IPS-NIHi7 (cell line): ENCODE results near the gene S100A5.
"Not testable (repeated sequence)": the region's sequence is repeated elsewhere in the genome, so short reads cannot be mapped to it uniquely, and the experiment has no call there.

Experiments used
- DNase-seq: peaks from one replicate; pipeline ENCODE4 v3.0.0; 2012; ENCODE audit warnings: mixed read lengths; ENCODE audit errors: extremely low spot score

Gene S100A5

DNA sequence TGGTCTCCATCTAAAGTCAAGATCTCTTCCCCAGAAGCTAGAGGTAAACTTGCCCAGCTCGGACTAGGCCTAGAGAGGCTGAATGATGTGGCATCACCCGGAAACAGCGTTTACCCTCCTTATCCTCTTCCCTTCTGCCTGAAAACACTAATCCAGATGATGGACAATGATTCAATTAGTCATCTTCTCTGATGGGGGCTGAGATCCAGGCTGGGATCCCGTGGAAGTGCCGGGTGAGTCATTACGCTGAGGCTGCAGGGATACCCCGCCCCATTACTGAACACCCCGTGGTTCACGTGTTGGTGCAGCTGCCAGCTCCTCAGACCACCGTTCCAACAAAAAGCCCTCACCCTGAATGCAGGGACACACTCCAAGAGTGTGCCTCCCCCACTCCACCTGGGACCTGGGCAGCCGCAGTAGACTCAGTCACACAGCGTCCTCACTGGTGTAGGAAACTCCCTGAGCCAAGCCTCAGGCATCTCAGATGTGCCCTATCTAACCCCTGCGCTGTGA lies 7.0 kb downstream of the S100A5 start:
- DNase-seq: peak; percentile 19

DNA sequence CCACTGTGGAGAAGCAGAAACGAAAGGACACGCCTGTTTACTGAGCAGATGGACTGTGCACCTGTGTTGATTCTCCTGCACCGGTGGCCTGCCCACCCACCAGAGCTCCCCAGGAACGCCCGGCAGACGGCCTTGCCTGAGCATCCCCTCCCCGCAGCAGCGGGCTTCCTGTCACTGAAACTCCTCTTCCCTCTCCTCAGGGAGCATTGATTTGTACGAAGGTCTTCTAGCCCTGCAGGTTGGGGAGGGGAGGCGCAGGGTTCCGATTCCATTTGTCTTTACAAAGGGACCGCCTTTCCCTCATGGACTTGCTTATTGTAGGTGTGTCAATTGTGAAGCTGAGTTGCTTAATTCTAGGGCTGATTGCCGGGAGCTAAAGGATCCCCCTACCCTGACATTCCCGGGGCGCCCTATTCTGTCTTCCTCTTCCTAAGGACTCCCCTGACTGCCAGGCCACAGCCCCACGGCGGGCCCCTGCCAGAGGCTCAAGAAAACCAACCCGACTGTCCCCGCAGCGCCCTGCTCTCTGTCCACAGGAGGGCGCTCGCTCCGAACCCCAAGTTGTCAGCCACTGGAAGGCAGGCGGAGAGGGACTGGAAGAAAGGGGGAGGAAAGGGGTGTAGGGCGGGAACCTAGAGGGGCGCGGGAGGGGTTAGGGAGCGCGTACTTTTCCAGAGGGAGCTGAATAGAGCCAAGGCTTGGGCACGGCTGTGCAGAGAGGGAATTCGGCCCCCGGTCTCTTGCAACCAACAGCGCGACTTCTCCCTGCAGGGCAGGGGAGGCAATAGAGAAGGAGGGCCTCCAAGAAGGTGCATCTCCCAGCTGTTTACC lies 7.8 kb downstream of the S100A5 start:
- peak; percentile 92 for DNase-seq

DNA sequence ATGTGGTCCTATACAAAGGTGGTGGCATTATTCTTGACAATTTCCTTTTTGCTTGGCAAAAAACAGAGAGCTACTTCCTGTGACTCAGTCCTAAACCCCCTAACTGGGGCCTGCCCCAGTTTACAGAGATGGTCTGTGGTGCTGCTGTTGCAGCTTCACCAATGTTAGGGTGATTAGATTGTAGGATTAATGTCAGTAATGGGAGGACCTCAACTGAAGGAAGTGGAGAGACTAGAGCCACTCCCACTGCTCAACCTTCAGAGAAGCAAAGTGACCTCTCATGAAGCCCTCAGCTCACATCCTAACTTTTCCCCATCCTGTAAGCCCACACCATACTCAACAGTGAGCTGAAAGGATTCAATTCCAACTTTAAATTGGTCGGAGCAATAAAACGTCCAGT lies 8.6 kb downstream of the S100A5 start:
- peak; percentile 7 for DNase-seq

DNA sequence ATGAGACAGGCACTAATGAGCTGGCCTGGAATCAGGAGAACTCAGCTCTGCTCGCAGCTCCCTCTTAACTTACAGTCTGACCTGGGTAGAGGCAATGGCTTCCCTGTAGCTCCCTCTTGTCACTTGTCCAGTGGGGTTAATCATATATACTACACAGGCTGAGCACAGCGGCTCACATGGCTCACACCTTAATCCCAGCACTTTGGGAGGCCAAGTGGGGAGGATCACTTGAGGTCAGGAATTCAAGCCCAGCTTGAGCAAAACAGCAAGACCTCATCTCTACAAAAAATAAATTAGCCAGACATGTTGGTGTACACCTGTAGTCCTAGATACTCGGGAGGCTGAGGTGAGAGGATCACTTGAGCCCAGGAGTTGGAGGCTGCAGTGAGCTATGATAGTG lies 9.1 kb downstream of the S100A5 start:
- DNase-seq: no peak

DNA sequence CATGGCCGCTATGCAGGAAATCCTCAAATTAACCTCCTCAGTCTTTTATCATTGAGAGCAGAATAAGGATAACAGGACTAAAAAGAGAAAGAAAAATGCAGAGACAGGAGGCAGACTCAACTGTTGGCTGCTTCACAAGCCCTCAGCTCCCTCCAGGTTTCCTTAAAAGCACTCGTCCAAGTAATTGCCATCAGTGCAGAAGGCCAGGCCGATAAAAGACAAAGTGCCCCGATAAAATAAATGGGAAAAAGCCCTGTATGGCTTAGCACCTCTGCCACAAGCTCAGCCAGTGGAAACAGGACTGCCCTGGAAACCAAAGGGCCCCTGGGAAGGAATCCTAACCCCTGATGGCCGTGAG lies 13.1 kb downstream of the S100A5 start:
- DNase-seq: no peak

DNA sequence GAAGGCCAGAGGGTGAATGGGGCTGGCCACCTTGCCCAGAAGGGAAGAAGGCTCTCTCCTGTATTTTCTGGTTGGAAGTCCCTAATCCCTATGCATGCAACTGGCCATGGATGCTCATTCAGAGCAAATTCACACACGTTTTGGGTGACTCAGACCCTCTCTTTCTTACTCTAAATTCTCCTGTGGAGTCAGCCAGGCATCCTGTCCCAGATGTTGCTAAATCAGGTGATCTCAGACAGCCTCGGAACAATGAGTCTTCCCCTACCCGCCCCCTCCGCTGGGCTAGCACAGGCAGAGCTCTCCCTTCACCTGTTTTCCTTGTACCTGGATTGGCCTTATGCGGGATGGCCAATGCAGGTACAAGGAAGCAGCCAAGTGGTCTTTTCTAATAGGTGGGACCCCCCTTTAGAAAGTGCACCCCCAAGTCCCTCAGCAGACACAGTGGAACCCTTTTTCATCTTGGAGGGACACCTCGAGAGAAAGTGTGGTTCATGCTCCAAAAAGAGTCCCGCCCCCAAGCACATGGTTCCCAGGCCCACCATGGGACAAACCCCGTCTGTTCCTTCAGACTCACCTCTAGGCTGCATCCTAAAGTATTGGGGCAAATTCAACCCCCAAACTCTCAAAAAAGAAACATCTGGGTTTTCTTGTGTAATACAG lies 13.6 kb downstream of the S100A5 start:
- peak; percentile 51 for DNase-seq

DNA sequence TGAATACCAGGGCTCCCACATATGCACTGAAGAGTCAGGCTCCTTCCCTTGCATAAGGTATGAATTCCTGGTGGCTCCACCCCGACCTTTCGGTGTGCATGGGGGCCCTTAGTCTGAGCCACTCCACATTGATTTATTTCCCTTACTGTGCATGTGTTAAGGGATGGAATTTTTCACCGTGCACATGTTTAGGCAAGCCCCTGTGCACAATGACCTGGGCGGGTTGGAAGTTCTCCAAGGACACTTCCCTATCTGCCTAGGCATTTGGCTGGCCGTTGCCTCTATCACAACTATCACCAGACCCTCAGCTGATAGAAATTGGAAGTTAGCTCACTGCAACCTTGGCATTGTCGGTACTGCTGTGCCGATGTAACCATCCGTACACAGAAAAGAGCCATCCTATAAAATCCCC lies 14.6 kb downstream of the S100A5 start:
- DNase-seq: no peak

DNA sequence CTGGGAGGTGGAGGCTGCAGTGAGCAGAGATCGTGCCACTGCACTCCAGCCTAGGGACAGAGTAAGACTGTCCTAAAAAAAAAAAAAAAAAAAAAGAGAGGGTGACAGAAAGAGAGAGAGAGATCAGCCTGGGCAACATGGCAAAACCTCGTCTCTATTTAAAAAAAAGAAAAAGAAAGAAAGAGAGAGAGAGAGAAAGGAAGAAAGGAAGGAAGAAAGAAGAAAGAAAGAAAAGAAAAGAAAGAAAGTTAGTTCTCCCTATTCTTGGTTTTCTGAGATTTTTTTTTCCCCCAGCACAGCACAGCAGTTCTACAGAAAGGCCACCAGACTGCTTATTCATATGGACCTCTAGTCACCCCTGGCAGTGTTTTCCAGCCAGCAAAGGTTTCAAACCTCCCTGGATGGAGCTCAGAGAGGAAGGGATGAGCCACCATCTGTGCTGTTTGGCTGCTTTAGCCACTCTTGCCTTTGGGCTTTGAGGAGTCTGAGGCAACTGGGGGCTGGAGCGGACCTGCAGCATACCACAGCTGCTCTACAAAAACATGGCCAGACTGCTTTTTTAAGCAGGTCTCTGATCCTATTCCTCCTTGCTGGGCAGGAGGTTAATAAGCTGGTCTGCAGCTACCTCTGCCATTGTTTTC lies 15.5 kb downstream of the S100A5 start:
- DNase-seq: no peak

DNA sequence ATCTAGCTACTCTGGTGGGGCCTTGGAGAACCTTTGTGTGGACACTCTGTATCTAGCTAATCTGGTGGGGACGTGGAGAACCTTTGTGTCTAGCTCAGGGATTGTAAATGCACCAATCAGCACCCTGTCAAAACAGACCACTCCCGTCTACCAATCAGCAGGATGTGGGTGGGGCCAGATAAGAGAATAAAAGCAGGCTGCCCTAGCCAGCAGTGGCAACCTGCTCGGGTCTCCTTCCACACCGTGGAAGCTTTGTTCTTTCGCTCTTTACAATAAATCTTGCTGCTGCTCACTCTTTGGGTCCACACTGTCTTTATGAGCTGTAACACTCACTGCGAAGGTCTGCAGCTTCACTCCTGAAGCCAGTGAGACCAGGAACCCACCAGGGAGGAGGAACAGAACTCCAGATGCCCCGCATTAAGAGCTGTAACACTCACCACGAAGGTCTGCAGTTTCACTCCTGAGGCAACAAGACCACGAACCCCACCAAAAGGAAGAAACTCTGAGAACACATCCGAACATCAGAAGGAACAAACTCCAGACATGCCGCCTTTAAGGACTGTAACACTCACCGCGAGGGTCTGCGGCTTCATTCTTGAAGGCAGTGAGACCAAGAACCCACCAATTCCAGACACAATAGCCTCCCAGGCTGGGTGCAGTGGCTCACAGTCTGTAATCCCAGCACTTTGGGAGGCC lies 18.2 kb downstream of the S100A5 start:
- DNase-seq: not testable (repeated sequence)

DNA sequence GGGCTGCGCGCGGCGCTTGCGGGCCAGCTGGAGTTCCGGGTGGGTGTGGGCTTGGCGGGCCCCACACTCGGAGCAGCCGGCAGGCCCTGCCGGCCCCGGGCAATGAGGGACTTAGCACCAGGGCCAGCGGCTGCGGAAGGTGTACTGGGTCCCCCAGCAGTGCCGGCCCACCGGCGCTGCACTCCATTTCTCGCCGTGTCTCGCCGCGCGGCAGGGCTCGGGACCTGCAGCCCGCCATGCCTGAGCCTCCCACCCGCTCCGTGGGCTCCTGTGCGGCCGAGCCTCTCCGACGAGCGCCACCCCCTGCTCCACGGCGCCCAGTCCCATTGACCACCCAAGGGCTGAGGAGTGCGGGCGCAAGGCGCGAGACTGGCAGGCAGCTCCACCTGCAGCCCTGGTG lies 18.9 kb downstream of the S100A5 start:
- not testable (repeated sequence) for DNase-seq

DNA sequence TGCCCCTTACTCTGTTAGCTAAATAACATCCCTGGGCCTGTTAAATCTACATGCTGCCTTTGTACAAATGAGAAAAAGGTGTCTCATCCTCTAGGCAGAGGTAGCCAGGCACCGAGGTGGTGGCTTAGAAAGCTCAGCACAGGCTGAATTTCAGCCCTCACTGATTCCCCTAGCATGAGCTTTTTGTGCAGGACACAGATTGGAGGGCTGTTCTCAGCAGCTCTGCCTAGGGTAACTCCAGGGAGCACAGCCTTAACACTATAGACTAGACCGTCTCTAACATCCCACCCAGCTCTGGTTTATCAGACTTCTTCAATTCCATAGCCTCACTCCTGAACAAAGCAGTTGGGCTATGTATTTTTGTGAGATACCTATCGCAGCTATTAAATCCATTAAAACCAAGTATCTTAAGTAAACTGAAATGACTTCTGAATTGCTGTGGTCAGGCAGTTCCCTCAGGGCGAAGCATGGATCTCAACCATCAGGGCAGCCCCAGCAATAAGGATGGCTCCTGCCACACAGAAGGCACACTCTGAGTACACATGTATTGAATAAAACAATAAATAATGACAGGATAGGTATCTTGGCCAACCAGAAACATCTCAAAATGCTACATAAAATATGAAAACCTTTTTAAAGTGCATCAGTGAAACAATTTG lies 19.8 kb downstream of the S100A5 start:
- no peak for DNase-seq

DNA sequence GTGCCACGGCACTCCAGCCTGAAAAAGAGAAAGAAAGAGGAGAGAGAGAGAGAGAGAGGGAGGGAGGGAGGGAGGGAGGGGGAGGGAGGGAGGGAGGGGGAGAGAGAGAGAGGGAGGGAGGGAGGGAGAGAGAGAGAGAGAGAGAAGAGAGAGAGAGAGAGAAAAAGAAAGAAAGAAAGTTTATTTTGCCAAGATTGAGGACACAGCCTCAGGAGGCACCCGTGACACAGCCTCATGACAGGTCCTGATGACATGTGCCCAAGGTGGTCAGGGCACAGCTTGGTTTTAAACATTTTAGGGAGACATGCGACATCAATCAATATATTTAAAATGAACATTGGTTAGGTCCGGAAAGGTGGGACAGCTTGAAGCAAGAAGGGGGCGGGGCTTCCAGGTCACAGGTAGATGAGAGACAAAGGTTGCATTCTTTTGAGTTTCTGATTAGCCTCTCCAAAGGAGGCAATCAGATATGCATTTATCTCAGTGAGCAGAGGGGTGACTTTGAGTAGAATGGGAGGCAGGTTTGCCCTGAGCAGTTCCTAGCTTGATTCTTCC lies 20.5 kb downstream of the S100A5 start:
- not testable (repeated sequence) for DNase-seq

DNA sequence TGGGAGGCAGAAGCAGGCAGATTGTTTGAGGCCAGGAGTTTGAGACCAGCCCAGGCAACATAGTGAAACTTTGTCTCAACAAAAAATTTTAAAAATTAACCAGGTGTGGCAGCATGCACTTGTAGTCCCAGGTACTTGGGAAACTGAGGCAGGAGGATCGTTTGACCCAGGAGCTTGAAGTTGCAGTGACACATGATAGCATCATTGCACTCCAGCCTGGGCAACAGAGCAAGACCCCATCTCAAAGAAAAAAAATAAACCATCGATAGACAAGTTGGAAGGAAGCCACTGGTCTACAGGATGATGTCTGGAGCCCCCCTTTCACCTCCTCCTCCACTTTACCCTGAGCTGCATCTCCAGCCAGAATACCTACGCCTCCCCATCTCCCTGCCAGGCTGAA lies 21.5 kb downstream of the S100A5 start:
- no peak for DNase-seq

DNA sequence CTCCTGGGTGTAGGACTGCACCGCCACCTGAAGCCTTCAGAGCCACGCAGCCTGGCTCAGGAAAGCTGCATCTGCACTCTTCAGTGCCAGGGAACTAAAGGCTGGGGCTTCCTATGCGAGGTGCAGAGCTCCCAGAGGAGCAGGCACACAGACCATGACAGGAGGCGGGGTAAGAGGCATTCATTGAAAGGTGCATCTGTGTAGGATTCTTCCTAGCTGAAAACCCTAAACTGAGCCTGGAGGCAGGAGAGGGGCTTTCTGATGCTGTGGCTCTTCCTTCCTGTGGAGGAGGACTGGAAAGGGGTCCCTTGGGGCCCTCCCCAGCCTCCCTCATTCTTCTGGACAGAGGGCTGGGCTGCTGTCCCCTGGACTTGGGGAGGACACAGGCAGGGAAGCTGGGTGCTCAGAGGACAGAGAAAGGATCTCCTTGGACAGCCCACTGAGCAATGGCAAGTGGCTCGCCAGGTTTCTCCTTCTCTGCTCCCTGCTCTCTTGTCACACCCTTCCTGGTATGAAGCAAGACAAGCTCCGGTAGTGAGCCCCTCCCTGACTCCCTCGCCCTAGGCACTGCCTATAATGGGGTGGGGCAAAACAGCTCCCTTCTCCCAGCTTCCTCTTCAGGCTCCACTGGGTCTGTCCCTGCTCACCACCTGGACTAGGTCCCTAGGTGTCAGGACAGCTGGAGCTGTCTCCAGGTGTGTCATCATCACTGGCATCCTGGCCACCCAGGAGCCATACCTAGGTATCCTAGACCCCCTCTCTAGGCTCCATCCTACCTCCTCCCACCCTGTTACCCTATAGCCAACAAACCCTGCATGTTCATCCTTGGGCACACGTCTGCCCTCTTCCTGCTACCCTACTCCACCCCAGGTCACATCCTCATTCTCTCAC lies 25.0 kb downstream of the S100A5 start:
- no peak for DNase-seq

DNA sequence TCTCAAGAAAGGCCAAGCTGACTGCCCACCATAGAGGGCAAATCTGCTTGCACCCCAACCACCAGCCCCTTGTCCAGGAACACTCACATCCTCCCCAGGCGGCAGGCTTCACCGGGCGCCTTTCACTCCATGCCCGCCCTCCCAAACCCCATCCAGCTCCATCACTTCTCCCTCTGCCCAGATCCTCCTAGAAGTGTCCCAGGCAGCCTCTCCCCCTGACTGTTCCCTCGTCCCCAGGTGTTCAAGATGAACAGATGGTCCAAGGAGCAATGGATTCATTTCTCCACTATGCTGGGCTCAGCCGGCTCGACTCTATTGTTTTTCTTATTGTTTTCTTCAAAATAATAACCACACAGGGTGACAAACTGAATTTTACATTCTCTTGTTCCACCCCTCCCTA lies 27.1 kb downstream of the S100A5 start:
- DNase-seq: no peak

DNA sequence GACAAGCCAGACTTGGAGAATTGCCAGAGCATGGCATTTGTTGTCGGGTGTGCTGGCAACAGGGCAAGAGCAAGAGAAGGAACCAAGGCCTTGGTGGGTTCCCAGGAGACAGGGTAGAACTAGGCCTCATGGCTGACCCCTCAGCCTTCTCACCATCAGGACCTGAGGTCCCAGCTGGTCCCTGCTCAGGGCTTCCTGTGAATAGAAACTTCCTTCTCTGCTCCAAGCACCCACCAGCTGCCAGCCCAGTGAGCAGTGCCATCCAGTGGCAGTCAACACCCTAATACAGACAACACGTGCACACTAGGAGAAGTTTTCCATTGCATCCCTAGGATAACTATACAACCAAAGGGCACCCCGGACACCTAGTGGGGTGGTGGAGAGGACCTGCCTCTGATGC lies 27.7 kb downstream of the S100A5 start:
- DNase-seq: no peak

DNA sequence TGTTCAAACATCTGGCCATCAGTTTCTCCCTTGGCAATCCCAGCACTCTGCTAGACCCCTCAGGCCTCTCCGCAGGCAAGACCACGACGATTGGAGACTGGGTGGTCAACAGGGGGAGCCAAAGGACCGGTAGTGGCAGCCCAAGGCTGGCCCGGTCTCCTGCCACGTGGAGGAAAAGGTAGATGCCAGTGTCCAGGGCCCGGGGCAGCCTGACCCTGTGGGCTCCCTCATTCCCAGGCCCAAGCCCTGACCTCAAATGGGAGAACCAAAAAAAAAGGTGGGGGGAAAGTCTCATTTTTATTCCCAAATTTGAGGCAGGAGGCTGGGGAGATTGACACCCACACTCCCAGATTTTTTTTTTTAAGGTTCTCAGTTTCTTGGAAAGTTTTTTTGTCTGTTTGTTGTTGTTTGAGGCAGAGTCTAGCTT lies 29.7 kb downstream of the S100A5 start:
- DNase-seq: peak; percentile 93

DNA sequence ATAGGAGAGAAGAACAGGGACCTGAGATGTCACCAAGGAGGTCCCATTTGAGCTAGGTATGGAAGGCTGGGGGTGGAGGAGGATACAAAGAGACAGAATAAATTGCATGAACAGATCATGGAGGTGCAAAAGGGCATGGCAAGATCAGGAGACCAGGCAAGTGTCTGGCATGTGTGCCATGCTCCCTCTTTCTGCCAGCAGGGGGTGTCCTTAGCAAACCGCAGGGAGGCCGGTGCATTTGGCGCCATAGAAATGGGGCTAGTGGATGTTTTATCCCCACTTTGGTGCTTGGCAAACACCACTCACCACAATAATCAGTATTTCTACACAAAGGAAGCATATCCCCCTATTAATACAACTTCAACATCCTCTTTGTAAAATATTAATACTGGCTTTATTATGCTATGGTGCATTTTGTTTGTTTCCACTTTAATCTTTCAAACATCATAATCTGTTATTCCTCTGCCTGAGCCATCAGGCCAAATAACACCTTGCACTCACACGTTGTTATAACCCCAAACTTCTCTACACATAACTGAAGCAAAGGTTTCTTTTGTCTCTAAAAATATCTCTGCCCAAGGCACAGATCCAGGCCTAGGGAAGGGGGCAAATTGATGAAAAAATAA lies 30.9 kb downstream of the S100A5 start:
- peak; percentile 69 for DNase-seq

DNA sequence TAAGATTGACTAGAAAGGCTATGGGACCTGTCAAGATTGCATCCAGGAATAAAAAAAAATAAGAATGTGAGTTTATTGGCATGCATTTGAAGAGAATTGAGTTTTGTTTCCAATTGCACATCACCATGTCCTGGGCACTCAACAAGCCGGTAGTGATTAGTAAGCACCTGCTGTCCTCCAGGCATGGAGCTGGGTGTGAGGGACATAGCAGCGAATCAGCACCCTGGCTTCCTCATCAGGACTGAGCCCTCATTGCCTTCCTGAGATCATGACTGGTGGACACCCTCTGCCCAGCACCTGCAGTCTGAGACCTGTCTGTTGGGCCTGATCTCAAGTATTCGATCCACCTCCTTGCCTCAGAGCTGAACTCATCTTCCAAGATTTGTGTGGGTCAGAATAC lies 31.7 kb downstream of the S100A5 start:
- DNase-seq: no peak
